GM23338 (cell line): Measurements from ENCODE around the gene TMX2. TPM values are rescaled to one million over a fixed set of nuclear protein-coding genes. Genes with fewer than 3 reads are reported as not detected.
A peak's percentile ranks its signal among the peaks of the same experiment; 100 is the strongest.

Experiments used
- ATAC-seq: fragments of 200-7000 bp; cut with Tn5 transposase; 3 replicates; pipeline ENCODE4 v1.9.1; 2020
- DNase-seq: peaks from one replicate; pipeline ENCODE4 v3.0.0-alpha.2; 2015; ENCODE audit warnings: low spot score
- H2AFZ ChIP-seq: fragments of 200-600 bp; sonication (generic); 2 replicates; pipeline ENCODE4 v1.8.0; 2016; ENCODE audit warnings: antibody characterized with exemption, mild to moderate bottlenecking, moderate library complexity
- H3F3A ChIP-seq: fragments of 200-600 bp; sonication (generic); replicated peaks from 2 replicates; pipeline ENCODE4 v1.8.0; 2017; ENCODE audit warnings: antibody characterized with exemption, mixed run types, low read depth
- H3K27ac ChIP-seq: fragments of 200-600 bp; sonication (generic); 2 replicates; pipeline ENCODE4 v1.6.1; 2016; ENCODE audit warnings: low read depth
- H3K27me3 ChIP-seq: fragments of 200-600 bp; sonication (generic); 2 replicates; pipeline ENCODE4 v1.8.0; 2016; ENCODE audit warnings: mild to moderate bottlenecking, mixed run types, moderate library complexity; ENCODE audit not compliant: insufficient read depth
- H3K36me3 ChIP-seq: fragments of 200-600 bp; sonication (generic); 2 replicates; pipeline ENCODE4 v1.8.0; 2016; ENCODE audit warnings: mild to moderate bottlenecking; ENCODE audit not compliant: insufficient read depth
- H3K4me1 ChIP-seq: fragments of 200-600 bp; sonication (generic); 2 replicates; pipeline ENCODE4 v1.8.0; 2016; ENCODE audit warnings: mild to moderate bottlenecking, moderate library complexity; ENCODE audit not compliant: insufficient read depth
- H3K4me2 ChIP-seq: fragments of 200-600 bp; sonication (generic); 2 replicates; pipeline ENCODE4 v1.7.1; 2017; ENCODE audit warnings: mixed run types
- H3K4me3 ChIP-seq: fragments of 200-600 bp; sonication (generic); 2 replicates; pipeline ENCODE4 v1.6.1; 2016; ENCODE audit warnings: mixed run types
- H3K79me2 ChIP-seq: fragments of 200-600 bp; sonication (generic); replicated peaks from 2 replicates; pipeline ENCODE4 v1.8.0; 2017; ENCODE audit warnings: mild to moderate bottlenecking; ENCODE audit not compliant: insufficient read depth
- H3K9me2 ChIP-seq: fragments of 200-600 bp; sonication (generic); 2 replicates; pipeline ENCODE4 v1.8.0; 2017; ENCODE audit not compliant: insufficient read depth
- H4K20me1 ChIP-seq: fragments of 200-600 bp; sonication (generic); replicated peaks from 2 replicates; pipeline ENCODE4 v1.8.0; 2017; ENCODE audit warnings: mild to moderate bottlenecking; ENCODE audit not compliant: insufficient read depth
- H3K27ac Mint-ChIP-seq: 2 replicates; pipeline ENCODE4 v1.8.0; 2020; ENCODE audit warnings: inconsistent platforms, mild to moderate bottlenecking, moderate library complexity, mixed read lengths
- H3K27me3 Mint-ChIP-seq: 3 replicates; pipeline ENCODE4 v1.8.0; 2022; ENCODE audit warnings: low read depth, mild to moderate bottlenecking, moderate library complexity, mixed read lengths, inconsistent platforms; ENCODE audit not compliant: insufficient read depth, poor library complexity
- H3K36me3 Mint-ChIP-seq: 3 replicates; pipeline ENCODE4 v1.8.0; 2021; ENCODE audit warnings: low read depth, mild to moderate bottlenecking, inconsistent platforms, moderate library complexity, mixed read lengths
- H3K4me1 Mint-ChIP-seq: 3 replicates; pipeline ENCODE4 v1.8.0; 2020; ENCODE audit warnings: mild to moderate bottlenecking, inconsistent platforms, mixed read lengths
- H3K4me3 Mint-ChIP-seq: 3 replicates; pipeline ENCODE4 v1.8.0; 2021; ENCODE audit warnings: moderate library complexity, mild to moderate bottlenecking, inconsistent platforms, mixed read lengths
- H3K9me3 Mint-ChIP-seq: 3 replicates; pipeline ENCODE4 v1.8.0; 2020; ENCODE audit warnings: moderate library complexity, mild to moderate bottlenecking, inconsistent platforms, mixed read lengths
- CREB1 ChIP-seq: fragments of 250-450 bp; sonication (Bioruptor Pico); IDR thresholded peaks from 2 replicates; pipeline ENCODE4 v1.5.0; 2020; ENCODE audit warnings: low read depth, mild to moderate bottlenecking, moderate library complexity
- EZH2 ChIP-seq: fragments of 200-600 bp; sonication (generic); IDR thresholded peaks from one replicate; pipeline ENCODE4 v1.8.0; 2017; ENCODE audit warnings: antibody characterized with exemption, mild to moderate bottlenecking, low read depth; ENCODE audit not compliant: unreplicated experiment
- EZH2phosphoT487 ChIP-seq: fragments of 200-600 bp; sonication (generic); IDR thresholded peaks from one replicate; pipeline ENCODE4 v1.8.1; 2018; ENCODE audit warnings: antibody characterized with exemption; ENCODE audit not compliant: unreplicated experiment
- JUNB ChIP-seq: IDR thresholded peaks from one replicate; pipeline ENCODE4 v1.6.1; 2016; ENCODE audit warnings: antibody characterized with exemption; ENCODE audit not compliant: unreplicated experiment
- NANOG ChIP-seq: IDR thresholded peaks from 2 replicates; pipeline ENCODE4 v1.6.1; 2016; ENCODE audit warnings: antibody characterized with exemption, borderline replicate concordance
- POLR2AphosphoS5 ChIP-seq: IDR thresholded peaks from 2 replicates; pipeline ENCODE4 v1.6.1; 2016; ENCODE audit warnings: antibody characterized with exemption, low read depth
- STAT1 ChIP-seq: IDR thresholded peaks from one replicate; pipeline ENCODE4 v1.6.1; 2016; ENCODE audit warnings: antibody characterized with exemption; ENCODE audit not compliant: unreplicated experiment
- ZNF114 ChIP-seq: fragments of 250-450 bp; sonication (Bioruptor Pico); IDR thresholded peaks from 2 replicates; pipeline ENCODE4 v1.5.0; 2020; ENCODE audit warnings: mild to moderate bottlenecking, moderate library complexity
- ZNF331 ChIP-seq: fragments of 250-450 bp; sonication (Bioruptor Pico); IDR thresholded peaks from 2 replicates; pipeline ENCODE4 v1.5.0; 2020; ENCODE audit warnings: low read depth, mild to moderate bottlenecking, moderate library complexity
- polyA plus RNA-seq: library from polyadenylated mRNA; unstranded; fragments of >200 nt; fragmentation: Nextera tagmentation; extraction: Ambion mirVana; gene quantifications from 2 replicates; pipeline ENCODE4 v1.2.1, GENCODE V29; 2016
- total RNA-seq: library from RNA; depleted of rRNA; stranded (reverse); fragments of >200 nt; shearing (Covaris generic); gene quantifications from 2 replicates; pipeline ENCODE4 v1.2.3, GENCODE V29; 2014
- TF ChIP-seq, protein P1 (sequence below): fragments of 250-450 bp; sonication (Bioruptor Pico); IDR thresholded peaks from 2 replicates; pipeline ENCODE4 v1.5.0; 2020; ENCODE audit warnings: mild to moderate bottlenecking, moderate library complexity
- TF ChIP-seq, protein P2 (sequence below): IDR thresholded peaks from 2 replicates; pipeline ENCODE4 v1.6.1; 2016; ENCODE audit warnings: antibody characterized with exemption
- TF ChIP-seq, protein P3 (sequence below), 2 experiments: fragments of 200-600 bp in 1 of 2; sonication (generic) in 1 of 2; conservative IDR thresholded peaks; 2 replicates each; pipeline versions ENCODE4 v1.5.1 to v1.6.1; 2016 to 2017; ENCODE audit warnings: antibody characterized with exemption in 2 of 2, low read depth in 2 of 2, mild to moderate bottlenecking in 2 of 2, moderate library complexity in 1 of 2
- TF ChIP-seq, protein P4 (sequence below): IDR thresholded peaks from one replicate; pipeline ENCODE4 v1.6.1; 2018; ENCODE audit warnings: antibody characterized with exemption; ENCODE audit not compliant: unreplicated experiment

TMX2 gene
- total and polyA plus RNA-seq, 2 experiments from 2014 or later, result 59.2 to 69.3 TPM

DNA sequence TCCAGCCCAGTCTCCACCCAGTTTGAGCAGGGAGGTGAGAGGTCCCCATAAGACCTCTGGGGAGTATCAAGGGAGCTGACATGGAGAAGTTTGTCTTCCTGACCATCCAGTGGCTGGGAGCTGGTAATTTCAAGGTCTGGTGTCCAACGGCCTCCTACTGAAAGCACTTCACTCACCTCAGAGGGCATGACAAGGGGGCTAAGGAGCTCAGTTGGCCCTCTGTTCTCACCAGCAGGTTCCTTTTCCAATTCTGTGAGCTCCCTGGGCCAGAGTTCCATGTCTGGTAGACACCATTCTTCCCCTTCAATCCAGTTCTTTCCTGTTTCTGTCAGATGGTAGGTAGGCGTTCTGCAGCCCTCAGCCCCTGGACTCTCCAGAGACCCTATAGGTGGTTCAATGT, 32.0 kb downstream of the TMX2 start:
- Mint-ChIP-seq H3K4me1 (peaks cover 18% of the 10 kb centered on the region), H3K36me3 (peaks cover 48% of the 10 kb centered on the region), H3K27me3 (peaks cover 18% of the 10 kb centered on the region), H3K9me3 (no peaks in the 10 kb centered on the region), H3K27ac (no peak overlapping the region), H3K4me3 (no peak overlapping the region)
- Histone ChIP-seq H4K20me1 (no peaks in the 10 kb centered on the region), H3K4me1 (peaks cover 9% of the 10 kb centered on the region), H3K4me3 (no peak overlapping the region), H3F3A (peaks cover 28% of the 10 kb centered on the region), H3K27me3 (no peaks in the 10 kb centered on the region), H3K79me2 (peaks cover 21% of the 10 kb centered on the region), H3K9me2 (no peaks in the 10 kb centered on the region), H3K4me2 (no peak overlapping the region), H3K27ac (peak overlapping the region; percentile 19; the same call in 1 of the 2 replicates), H3K36me3 (peaks cover 14% of the 10 kb centered on the region), H2AFZ (no peak overlapping the region)
- DNase-seq (no peak), ATAC-seq (no peak)
- TF ChIP-seq JUNB (no peak), EZH2phosphoT487 (no peak), STAT1 (no peak), EZH2 (no peak), ZNF114 (CRISPR knock-in tag) (no peak), ZNF331 (no peak), POLR2AphosphoS5 (no peak), CREB1 (CRISPR knock-in tag) (no peak), NANOG (no peak)
- TF ChIP-seq, protein P1, sequence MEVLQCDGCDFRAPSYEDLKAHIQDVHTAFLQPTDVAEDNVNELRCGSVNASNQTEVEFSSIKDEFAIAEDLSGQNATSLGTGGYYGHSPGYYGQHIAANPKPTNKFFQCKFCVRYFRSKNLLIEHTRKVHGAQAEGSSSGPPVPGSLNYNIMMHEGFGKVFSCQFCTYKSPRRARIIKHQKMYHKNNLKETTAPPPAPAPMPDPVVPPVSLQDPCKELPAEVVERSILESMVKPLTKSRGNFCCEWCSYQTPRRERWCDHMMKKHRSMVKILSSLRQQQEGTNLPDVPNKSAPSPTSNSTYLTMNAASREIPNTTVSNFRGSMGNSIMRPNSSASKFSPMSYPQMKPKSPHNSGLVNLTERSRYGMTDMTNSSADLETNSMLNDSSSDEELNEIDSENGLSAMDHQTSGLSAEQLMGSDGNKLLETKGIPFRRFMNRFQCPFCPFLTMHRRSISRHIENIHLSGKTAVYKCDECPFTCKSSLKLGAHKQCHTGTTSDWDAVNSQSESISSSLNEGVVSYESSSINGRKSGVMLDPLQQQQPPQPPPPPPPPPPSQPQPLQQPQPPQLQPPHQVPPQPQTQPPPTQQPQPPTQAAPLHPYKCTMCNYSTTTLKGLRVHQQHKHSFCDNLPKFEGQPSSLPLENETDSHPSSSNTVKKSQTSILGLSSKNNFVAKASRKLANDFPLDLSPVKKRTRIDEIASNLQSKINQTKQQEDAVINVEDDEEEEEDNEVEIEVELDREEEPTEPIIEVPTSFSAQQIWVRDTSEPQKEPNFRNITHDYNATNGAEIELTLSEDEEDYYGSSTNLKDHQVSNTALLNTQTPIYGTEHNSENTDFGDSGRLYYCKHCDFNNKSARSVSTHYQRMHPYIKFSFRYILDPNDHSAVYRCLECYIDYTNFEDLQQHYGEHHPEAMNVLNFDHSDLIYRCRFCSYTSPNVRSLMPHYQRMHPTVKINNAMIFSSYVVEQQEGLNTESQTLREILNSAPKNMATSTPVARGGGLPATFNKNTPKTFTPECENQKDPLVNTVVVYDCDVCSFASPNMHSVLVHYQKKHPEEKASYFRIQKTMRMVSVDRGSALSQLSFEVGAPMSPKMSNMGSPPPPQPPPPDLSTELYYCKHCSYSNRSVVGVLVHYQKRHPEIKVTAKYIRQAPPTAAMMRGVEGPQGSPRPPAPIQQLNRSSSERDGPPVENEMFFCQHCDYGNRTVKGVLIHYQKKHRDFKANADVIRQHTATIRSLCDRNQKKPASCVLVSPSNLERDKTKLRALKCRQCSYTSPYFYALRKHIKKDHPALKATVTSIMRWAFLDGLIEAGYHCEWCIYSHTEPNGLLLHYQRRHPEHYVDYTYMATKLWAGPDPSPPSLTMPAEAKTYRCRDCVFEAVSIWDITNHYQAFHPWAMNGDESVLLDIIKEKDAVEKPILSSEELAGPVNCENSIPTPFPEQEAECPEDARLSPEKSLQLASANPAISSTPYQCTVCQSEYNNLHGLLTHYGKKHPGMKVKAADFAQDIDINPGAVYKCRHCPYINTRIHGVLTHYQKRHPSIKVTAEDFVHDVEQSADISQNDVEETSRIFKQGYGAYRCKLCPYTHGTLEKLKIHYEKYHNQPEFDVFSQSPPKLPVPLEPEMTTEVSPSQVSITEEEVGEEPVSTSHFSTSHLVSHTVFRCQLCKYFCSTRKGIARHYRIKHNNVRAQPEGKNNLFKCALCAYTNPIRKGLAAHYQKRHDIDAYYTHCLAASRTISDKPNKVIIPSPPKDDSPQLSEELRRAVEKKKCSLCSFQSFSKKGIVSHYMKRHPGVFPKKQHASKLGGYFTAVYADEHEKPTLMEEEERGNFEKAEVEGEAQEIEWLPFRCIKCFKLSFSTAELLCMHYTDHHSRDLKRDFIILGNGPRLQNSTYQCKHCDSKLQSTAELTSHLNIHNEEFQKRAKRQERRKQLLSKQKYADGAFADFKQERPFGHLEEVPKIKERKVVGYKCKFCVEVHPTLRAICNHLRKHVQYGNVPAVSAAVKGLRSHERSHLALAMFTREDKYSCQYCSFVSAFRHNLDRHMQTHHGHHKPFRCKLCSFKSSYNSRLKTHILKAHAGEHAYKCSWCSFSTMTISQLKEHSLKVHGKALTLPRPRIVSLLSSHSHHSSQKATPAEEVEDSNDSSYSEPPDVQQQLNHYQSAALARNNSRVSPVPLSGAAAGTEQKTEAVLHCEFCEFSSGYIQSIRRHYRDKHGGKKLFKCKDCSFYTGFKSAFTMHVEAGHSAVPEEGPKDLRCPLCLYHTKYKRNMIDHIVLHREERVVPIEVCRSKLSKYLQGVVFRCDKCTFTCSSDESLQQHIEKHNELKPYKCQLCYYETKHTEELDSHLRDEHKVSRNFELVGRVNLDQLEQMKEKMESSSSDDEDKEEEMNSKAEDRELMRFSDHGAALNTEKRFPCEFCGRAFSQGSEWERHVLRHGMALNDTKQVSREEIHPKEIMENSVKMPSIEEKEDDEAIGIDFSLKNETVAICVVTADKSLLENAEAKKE (CRISPR knock-in tag), result no peak
- TF ChIP-seq, protein P2, sequence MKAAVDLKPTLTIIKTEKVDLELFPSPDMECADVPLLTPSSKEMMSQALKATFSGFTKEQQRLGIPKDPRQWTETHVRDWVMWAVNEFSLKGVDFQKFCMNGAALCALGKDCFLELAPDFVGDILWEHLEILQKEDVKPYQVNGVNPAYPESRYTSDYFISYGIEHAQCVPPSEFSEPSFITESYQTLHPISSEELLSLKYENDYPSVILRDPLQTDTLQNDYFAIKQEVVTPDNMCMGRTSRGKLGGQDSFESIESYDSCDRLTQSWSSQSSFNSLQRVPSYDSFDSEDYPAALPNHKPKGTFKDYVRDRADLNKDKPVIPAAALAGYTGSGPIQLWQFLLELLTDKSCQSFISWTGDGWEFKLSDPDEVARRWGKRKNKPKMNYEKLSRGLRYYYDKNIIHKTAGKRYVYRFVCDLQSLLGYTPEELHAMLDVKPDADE, result no peak
- TF ChIP-seq, protein P3, sequence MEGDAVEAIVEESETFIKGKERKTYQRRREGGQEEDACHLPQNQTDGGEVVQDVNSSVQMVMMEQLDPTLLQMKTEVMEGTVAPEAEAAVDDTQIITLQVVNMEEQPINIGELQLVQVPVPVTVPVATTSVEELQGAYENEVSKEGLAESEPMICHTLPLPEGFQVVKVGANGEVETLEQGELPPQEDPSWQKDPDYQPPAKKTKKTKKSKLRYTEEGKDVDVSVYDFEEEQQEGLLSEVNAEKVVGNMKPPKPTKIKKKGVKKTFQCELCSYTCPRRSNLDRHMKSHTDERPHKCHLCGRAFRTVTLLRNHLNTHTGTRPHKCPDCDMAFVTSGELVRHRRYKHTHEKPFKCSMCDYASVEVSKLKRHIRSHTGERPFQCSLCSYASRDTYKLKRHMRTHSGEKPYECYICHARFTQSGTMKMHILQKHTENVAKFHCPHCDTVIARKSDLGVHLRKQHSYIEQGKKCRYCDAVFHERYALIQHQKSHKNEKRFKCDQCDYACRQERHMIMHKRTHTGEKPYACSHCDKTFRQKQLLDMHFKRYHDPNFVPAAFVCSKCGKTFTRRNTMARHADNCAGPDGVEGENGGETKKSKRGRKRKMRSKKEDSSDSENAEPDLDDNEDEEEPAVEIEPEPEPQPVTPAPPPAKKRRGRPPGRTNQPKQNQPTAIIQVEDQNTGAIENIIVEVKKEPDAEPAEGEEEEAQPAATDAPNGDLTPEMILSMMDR (conservative IDR thresholded peaks at IDR 0.05; ENCODE audit: low read depth in 2 of 2), result no peak
- TF ChIP-seq, protein P4, sequence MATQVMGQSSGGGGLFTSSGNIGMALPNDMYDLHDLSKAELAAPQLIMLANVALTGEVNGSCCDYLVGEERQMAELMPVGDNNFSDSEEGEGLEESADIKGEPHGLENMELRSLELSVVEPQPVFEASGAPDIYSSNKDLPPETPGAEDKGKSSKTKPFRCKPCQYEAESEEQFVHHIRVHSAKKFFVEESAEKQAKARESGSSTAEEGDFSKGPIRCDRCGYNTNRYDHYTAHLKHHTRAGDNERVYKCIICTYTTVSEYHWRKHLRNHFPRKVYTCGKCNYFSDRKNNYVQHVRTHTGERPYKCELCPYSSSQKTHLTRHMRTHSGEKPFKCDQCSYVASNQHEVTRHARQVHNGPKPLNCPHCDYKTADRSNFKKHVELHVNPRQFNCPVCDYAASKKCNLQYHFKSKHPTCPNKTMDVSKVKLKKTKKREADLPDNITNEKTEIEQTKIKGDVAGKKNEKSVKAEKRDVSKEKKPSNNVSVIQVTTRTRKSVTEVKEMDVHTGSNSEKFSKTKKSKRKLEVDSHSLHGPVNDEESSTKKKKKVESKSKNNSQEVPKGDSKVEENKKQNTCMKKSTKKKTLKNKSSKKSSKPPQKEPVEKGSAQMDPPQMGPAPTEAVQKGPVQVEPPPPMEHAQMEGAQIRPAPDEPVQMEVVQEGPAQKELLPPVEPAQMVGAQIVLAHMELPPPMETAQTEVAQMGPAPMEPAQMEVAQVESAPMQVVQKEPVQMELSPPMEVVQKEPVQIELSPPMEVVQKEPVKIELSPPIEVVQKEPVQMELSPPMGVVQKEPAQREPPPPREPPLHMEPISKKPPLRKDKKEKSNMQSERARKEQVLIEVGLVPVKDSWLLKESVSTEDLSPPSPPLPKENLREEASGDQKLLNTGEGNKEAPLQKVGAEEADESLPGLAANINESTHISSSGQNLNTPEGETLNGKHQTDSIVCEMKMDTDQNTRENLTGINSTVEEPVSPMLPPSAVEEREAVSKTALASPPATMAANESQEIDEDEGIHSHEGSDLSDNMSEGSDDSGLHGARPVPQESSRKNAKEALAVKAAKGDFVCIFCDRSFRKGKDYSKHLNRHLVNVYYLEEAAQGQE, result no peak
